GM23338 (cell line): Measurements from ENCODE around the gene PPP2R5E. TPM values are rescaled to one million over a fixed set of nuclear protein-coding genes. Genes with fewer than 3 reads are reported as not detected.

Experiments
- ATAC-seq: fragments of 200-7000 bp; cut with Tn5 transposase; 3 replicates; pipeline ENCODE4 v1.9.1; 2020
- DNase-seq: peaks from one replicate; pipeline ENCODE4 v3.0.0-alpha.2; 2015; ENCODE audit warnings: low spot score
- H2AFZ ChIP-seq: fragments of 200-600 bp; sonication (generic); 2 replicates; pipeline ENCODE4 v1.8.0; 2016; ENCODE audit warnings: antibody characterized with exemption, mild to moderate bottlenecking, moderate library complexity
- H3F3A ChIP-seq: fragments of 200-600 bp; sonication (generic); replicated peaks from 2 replicates; pipeline ENCODE4 v1.8.0; 2017; ENCODE audit warnings: antibody characterized with exemption, mixed run types, low read depth
- H3K27ac ChIP-seq: fragments of 200-600 bp; sonication (generic); 2 replicates; pipeline ENCODE4 v1.6.1; 2016; ENCODE audit warnings: low read depth
- H3K27me3 ChIP-seq: fragments of 200-600 bp; sonication (generic); 2 replicates; pipeline ENCODE4 v1.8.0; 2016; ENCODE audit warnings: mild to moderate bottlenecking, mixed run types, moderate library complexity; ENCODE audit not compliant: insufficient read depth
- H3K36me3 ChIP-seq: fragments of 200-600 bp; sonication (generic); 2 replicates; pipeline ENCODE4 v1.8.0; 2016; ENCODE audit warnings: mild to moderate bottlenecking; ENCODE audit not compliant: insufficient read depth
- H3K4me1 ChIP-seq: fragments of 200-600 bp; sonication (generic); 2 replicates; pipeline ENCODE4 v1.8.0; 2016; ENCODE audit warnings: mild to moderate bottlenecking, moderate library complexity; ENCODE audit not compliant: insufficient read depth
- H3K4me2 ChIP-seq: fragments of 200-600 bp; sonication (generic); 2 replicates; pipeline ENCODE4 v1.7.1; 2017; ENCODE audit warnings: mixed run types
- H3K4me3 ChIP-seq: fragments of 200-600 bp; sonication (generic); 2 replicates; pipeline ENCODE4 v1.6.1; 2016; ENCODE audit warnings: mixed run types
- H3K79me2 ChIP-seq: fragments of 200-600 bp; sonication (generic); replicated peaks from 2 replicates; pipeline ENCODE4 v1.8.0; 2017; ENCODE audit warnings: mild to moderate bottlenecking; ENCODE audit not compliant: insufficient read depth
- H3K9me2 ChIP-seq: fragments of 200-600 bp; sonication (generic); 2 replicates; pipeline ENCODE4 v1.8.0; 2017; ENCODE audit not compliant: insufficient read depth
- H4K20me1 ChIP-seq: fragments of 200-600 bp; sonication (generic); replicated peaks from 2 replicates; pipeline ENCODE4 v1.8.0; 2017; ENCODE audit warnings: mild to moderate bottlenecking; ENCODE audit not compliant: insufficient read depth
- H3K27ac Mint-ChIP-seq: 2 replicates; pipeline ENCODE4 v1.8.0; 2020; ENCODE audit warnings: inconsistent platforms, mild to moderate bottlenecking, moderate library complexity, mixed read lengths
- H3K27me3 Mint-ChIP-seq: 3 replicates; pipeline ENCODE4 v1.8.0; 2022; ENCODE audit warnings: low read depth, mild to moderate bottlenecking, moderate library complexity, mixed read lengths, inconsistent platforms; ENCODE audit not compliant: insufficient read depth, poor library complexity
- H3K36me3 Mint-ChIP-seq: 3 replicates; pipeline ENCODE4 v1.8.0; 2021; ENCODE audit warnings: low read depth, mild to moderate bottlenecking, inconsistent platforms, moderate library complexity, mixed read lengths
- H3K4me1 Mint-ChIP-seq: 3 replicates; pipeline ENCODE4 v1.8.0; 2020; ENCODE audit warnings: mild to moderate bottlenecking, inconsistent platforms, mixed read lengths
- H3K4me3 Mint-ChIP-seq: 3 replicates; pipeline ENCODE4 v1.8.0; 2021; ENCODE audit warnings: moderate library complexity, mild to moderate bottlenecking, inconsistent platforms, mixed read lengths
- H3K9me3 Mint-ChIP-seq: 3 replicates; pipeline ENCODE4 v1.8.0; 2020; ENCODE audit warnings: moderate library complexity, mild to moderate bottlenecking, inconsistent platforms, mixed read lengths
- CREB1 ChIP-seq: fragments of 250-450 bp; sonication (Bioruptor Pico); IDR thresholded peaks from 2 replicates; pipeline ENCODE4 v1.5.0; 2020; ENCODE audit warnings: low read depth, mild to moderate bottlenecking, moderate library complexity
- EZH2 ChIP-seq: fragments of 200-600 bp; sonication (generic); IDR thresholded peaks from one replicate; pipeline ENCODE4 v1.8.0; 2017; ENCODE audit warnings: antibody characterized with exemption, mild to moderate bottlenecking, low read depth; ENCODE audit not compliant: unreplicated experiment
- EZH2phosphoT487 ChIP-seq: fragments of 200-600 bp; sonication (generic); IDR thresholded peaks from one replicate; pipeline ENCODE4 v1.8.1; 2018; ENCODE audit warnings: antibody characterized with exemption; ENCODE audit not compliant: unreplicated experiment
- JUNB ChIP-seq: IDR thresholded peaks from one replicate; pipeline ENCODE4 v1.6.1; 2016; ENCODE audit warnings: antibody characterized with exemption; ENCODE audit not compliant: unreplicated experiment
- NANOG ChIP-seq: IDR thresholded peaks from 2 replicates; pipeline ENCODE4 v1.6.1; 2016; ENCODE audit warnings: antibody characterized with exemption, borderline replicate concordance
- POLR2AphosphoS5 ChIP-seq: IDR thresholded peaks from 2 replicates; pipeline ENCODE4 v1.6.1; 2016; ENCODE audit warnings: antibody characterized with exemption, low read depth
- STAT1 ChIP-seq: IDR thresholded peaks from one replicate; pipeline ENCODE4 v1.6.1; 2016; ENCODE audit warnings: antibody characterized with exemption; ENCODE audit not compliant: unreplicated experiment
- ZNF114 ChIP-seq: fragments of 250-450 bp; sonication (Bioruptor Pico); IDR thresholded peaks from 2 replicates; pipeline ENCODE4 v1.5.0; 2020; ENCODE audit warnings: mild to moderate bottlenecking, moderate library complexity
- ZNF331 ChIP-seq: fragments of 250-450 bp; sonication (Bioruptor Pico); IDR thresholded peaks from 2 replicates; pipeline ENCODE4 v1.5.0; 2020; ENCODE audit warnings: low read depth, mild to moderate bottlenecking, moderate library complexity
- polyA plus RNA-seq: library from polyadenylated mRNA; unstranded; fragments of >200 nt; fragmentation: Nextera tagmentation; extraction: Ambion mirVana; gene quantifications from 2 replicates; pipeline ENCODE4 v1.2.1, GENCODE V29; 2016
- total RNA-seq: library from RNA; depleted of rRNA; stranded (reverse); fragments of >200 nt; shearing (Covaris generic); gene quantifications from 2 replicates; pipeline ENCODE4 v1.2.3, GENCODE V29; 2014
- TF ChIP-seq, protein P1 (sequence below): fragments of 250-450 bp; sonication (Bioruptor Pico); IDR thresholded peaks from 2 replicates; pipeline ENCODE4 v1.5.0; 2020; ENCODE audit warnings: mild to moderate bottlenecking, moderate library complexity
- TF ChIP-seq, protein P2 (sequence below): IDR thresholded peaks from one replicate; pipeline ENCODE4 v1.6.1; 2018; ENCODE audit warnings: antibody characterized with exemption; ENCODE audit not compliant: unreplicated experiment
- TF ChIP-seq, protein P3 (sequence below): IDR thresholded peaks from 2 replicates; pipeline ENCODE4 v1.6.1; 2016; ENCODE audit warnings: antibody characterized with exemption
- TF ChIP-seq, protein P4 (sequence below), 2 experiments: fragments of 200-600 bp in 1 of 2; sonication (generic) in 1 of 2; conservative IDR thresholded peaks; 2 replicates each; pipeline versions ENCODE4 v1.5.1 to v1.6.1; 2016 to 2017; ENCODE audit warnings: antibody characterized with exemption in 2 of 2, low read depth in 2 of 2, mild to moderate bottlenecking in 2 of 2, moderate library complexity in 1 of 2

PPP2R5E gene
- total and polyA plus RNA-seq, 2 experiments from 2014 or later: 40.9 to 45.5 TPM

DNA sequence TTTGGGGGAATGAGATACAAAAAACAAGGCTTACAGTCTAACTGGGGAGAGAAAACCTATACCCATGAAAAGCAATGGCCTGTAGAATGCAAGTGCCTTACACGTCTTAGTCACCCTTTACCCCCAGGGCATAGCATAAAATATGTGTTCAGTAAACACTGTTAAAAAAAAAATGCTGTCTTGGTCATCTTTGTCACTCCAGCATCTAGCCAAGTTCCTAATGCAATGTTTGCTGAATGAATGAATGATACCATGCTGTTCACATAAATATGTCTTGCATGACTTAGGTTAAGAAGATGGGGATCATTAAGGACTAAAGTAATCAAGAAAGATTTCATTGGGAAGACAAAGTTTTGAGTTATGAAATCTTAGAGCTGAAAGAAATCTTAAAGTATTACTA lies 38.5 kb downstream of the PPP2R5E start:
- no peak overlapping the region for H2AFZ ChIP-seq
- H3K27ac ChIP-seq: no peak overlapping the region
- no peaks in the 10 kb centered on the region for H3K36me3 ChIP-seq
- Mint-ChIP-seq H3K27me3 (no peaks in the 10 kb centered on the region), H3K27ac (no peak overlapping the region), H3K36me3 (peaks cover 7% of the 10 kb centered on the region; the same call in 2 of the 3 replicates), H3K4me3 (no peak overlapping the region), H3K4me1 (peaks cover 6% of the 10 kb centered on the region; the same call in 1 of the 3 replicates), H3K9me3 (no peaks in the 10 kb centered on the region)
- TF ChIP-seq ZNF331 (CRISPR knock-in tag) (no peak), EZH2phosphoT487 (no peak), ZNF114 (no peak), CREB1 (no peak), POLR2AphosphoS5 (no peak), STAT1 (no peak), JUNB (no peak), NANOG (no peak), EZH2 (no peak)
- TF ChIP-seq, protein P1, sequence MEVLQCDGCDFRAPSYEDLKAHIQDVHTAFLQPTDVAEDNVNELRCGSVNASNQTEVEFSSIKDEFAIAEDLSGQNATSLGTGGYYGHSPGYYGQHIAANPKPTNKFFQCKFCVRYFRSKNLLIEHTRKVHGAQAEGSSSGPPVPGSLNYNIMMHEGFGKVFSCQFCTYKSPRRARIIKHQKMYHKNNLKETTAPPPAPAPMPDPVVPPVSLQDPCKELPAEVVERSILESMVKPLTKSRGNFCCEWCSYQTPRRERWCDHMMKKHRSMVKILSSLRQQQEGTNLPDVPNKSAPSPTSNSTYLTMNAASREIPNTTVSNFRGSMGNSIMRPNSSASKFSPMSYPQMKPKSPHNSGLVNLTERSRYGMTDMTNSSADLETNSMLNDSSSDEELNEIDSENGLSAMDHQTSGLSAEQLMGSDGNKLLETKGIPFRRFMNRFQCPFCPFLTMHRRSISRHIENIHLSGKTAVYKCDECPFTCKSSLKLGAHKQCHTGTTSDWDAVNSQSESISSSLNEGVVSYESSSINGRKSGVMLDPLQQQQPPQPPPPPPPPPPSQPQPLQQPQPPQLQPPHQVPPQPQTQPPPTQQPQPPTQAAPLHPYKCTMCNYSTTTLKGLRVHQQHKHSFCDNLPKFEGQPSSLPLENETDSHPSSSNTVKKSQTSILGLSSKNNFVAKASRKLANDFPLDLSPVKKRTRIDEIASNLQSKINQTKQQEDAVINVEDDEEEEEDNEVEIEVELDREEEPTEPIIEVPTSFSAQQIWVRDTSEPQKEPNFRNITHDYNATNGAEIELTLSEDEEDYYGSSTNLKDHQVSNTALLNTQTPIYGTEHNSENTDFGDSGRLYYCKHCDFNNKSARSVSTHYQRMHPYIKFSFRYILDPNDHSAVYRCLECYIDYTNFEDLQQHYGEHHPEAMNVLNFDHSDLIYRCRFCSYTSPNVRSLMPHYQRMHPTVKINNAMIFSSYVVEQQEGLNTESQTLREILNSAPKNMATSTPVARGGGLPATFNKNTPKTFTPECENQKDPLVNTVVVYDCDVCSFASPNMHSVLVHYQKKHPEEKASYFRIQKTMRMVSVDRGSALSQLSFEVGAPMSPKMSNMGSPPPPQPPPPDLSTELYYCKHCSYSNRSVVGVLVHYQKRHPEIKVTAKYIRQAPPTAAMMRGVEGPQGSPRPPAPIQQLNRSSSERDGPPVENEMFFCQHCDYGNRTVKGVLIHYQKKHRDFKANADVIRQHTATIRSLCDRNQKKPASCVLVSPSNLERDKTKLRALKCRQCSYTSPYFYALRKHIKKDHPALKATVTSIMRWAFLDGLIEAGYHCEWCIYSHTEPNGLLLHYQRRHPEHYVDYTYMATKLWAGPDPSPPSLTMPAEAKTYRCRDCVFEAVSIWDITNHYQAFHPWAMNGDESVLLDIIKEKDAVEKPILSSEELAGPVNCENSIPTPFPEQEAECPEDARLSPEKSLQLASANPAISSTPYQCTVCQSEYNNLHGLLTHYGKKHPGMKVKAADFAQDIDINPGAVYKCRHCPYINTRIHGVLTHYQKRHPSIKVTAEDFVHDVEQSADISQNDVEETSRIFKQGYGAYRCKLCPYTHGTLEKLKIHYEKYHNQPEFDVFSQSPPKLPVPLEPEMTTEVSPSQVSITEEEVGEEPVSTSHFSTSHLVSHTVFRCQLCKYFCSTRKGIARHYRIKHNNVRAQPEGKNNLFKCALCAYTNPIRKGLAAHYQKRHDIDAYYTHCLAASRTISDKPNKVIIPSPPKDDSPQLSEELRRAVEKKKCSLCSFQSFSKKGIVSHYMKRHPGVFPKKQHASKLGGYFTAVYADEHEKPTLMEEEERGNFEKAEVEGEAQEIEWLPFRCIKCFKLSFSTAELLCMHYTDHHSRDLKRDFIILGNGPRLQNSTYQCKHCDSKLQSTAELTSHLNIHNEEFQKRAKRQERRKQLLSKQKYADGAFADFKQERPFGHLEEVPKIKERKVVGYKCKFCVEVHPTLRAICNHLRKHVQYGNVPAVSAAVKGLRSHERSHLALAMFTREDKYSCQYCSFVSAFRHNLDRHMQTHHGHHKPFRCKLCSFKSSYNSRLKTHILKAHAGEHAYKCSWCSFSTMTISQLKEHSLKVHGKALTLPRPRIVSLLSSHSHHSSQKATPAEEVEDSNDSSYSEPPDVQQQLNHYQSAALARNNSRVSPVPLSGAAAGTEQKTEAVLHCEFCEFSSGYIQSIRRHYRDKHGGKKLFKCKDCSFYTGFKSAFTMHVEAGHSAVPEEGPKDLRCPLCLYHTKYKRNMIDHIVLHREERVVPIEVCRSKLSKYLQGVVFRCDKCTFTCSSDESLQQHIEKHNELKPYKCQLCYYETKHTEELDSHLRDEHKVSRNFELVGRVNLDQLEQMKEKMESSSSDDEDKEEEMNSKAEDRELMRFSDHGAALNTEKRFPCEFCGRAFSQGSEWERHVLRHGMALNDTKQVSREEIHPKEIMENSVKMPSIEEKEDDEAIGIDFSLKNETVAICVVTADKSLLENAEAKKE: no peak
- TF ChIP-seq, protein P2, sequence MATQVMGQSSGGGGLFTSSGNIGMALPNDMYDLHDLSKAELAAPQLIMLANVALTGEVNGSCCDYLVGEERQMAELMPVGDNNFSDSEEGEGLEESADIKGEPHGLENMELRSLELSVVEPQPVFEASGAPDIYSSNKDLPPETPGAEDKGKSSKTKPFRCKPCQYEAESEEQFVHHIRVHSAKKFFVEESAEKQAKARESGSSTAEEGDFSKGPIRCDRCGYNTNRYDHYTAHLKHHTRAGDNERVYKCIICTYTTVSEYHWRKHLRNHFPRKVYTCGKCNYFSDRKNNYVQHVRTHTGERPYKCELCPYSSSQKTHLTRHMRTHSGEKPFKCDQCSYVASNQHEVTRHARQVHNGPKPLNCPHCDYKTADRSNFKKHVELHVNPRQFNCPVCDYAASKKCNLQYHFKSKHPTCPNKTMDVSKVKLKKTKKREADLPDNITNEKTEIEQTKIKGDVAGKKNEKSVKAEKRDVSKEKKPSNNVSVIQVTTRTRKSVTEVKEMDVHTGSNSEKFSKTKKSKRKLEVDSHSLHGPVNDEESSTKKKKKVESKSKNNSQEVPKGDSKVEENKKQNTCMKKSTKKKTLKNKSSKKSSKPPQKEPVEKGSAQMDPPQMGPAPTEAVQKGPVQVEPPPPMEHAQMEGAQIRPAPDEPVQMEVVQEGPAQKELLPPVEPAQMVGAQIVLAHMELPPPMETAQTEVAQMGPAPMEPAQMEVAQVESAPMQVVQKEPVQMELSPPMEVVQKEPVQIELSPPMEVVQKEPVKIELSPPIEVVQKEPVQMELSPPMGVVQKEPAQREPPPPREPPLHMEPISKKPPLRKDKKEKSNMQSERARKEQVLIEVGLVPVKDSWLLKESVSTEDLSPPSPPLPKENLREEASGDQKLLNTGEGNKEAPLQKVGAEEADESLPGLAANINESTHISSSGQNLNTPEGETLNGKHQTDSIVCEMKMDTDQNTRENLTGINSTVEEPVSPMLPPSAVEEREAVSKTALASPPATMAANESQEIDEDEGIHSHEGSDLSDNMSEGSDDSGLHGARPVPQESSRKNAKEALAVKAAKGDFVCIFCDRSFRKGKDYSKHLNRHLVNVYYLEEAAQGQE: no peak
- TF ChIP-seq, protein P3, sequence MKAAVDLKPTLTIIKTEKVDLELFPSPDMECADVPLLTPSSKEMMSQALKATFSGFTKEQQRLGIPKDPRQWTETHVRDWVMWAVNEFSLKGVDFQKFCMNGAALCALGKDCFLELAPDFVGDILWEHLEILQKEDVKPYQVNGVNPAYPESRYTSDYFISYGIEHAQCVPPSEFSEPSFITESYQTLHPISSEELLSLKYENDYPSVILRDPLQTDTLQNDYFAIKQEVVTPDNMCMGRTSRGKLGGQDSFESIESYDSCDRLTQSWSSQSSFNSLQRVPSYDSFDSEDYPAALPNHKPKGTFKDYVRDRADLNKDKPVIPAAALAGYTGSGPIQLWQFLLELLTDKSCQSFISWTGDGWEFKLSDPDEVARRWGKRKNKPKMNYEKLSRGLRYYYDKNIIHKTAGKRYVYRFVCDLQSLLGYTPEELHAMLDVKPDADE: no peak
- TF ChIP-seq, protein P4, sequence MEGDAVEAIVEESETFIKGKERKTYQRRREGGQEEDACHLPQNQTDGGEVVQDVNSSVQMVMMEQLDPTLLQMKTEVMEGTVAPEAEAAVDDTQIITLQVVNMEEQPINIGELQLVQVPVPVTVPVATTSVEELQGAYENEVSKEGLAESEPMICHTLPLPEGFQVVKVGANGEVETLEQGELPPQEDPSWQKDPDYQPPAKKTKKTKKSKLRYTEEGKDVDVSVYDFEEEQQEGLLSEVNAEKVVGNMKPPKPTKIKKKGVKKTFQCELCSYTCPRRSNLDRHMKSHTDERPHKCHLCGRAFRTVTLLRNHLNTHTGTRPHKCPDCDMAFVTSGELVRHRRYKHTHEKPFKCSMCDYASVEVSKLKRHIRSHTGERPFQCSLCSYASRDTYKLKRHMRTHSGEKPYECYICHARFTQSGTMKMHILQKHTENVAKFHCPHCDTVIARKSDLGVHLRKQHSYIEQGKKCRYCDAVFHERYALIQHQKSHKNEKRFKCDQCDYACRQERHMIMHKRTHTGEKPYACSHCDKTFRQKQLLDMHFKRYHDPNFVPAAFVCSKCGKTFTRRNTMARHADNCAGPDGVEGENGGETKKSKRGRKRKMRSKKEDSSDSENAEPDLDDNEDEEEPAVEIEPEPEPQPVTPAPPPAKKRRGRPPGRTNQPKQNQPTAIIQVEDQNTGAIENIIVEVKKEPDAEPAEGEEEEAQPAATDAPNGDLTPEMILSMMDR (conservative IDR thresholded peaks at IDR 0.05; ENCODE audit: low read depth in 2 of 2): no peak
- no peaks in the 10 kb centered on the region for H3F3A ChIP-seq
- no peak for DNase-seq
- H4K20me1 ChIP-seq: peaks cover 37% of the 10 kb centered on the region
- no peaks in the 10 kb centered on the region for H3K9me2 ChIP-seq
- peaks cover 98% of the 10 kb centered on the region for H3K79me2 ChIP-seq
- no peak overlapping the region for H3K4me3 ChIP-seq
- H3K4me1 ChIP-seq: no peaks in the 10 kb centered on the region
- no peaks in the 10 kb centered on the region for H3K27me3 ChIP-seq
- H3K4me2 ChIP-seq: no peak overlapping the region
- ATAC-seq: no peak
